ENCODE results near the gene DSTN.

The DSTN gene

GRCh38 chr20:17635332-17636244 lies 65.7 kb downstream of the DSTN start:
- Histone ChIP-seq H3K9me3 (ENCODE audit: control insufficient read depth in 1 of 2, low read length in 2 of 2) (no peaks in the 10 kb centered on the region), H3K4me1 (ENCODE audit: control insufficient read depth in 1 of 2, insufficient read depth in 2 of 2, low read length in 2 of 2) (peaks cover 14 to 31% of the 10 kb centered on the region in 2 donors), H3K36me3 (ENCODE audit: control insufficient read depth in 1 of 2, insufficient read depth in 2 of 2, low read length in 2 of 2) (peaks cover 76 to 99% of the 10 kb centered on the region in 2 donors), H3K9ac (ENCODE audit: low read depth in 1 of 2, low read length in 2 of 2) (no peak overlapping the region), H3K27ac (ENCODE audit: low read depth, low read length) (no peak overlapping the region), H3K27me3 (ENCODE audit: control insufficient read depth in 1 of 2, insufficient read depth in 2 of 2, low read length in 2 of 2) (no peaks in the 10 kb centered on the region), H3K4me3 (ENCODE audit: low read depth in 1 of 2, low read length in 2 of 2) (no peak overlapping the region)

DNA sequence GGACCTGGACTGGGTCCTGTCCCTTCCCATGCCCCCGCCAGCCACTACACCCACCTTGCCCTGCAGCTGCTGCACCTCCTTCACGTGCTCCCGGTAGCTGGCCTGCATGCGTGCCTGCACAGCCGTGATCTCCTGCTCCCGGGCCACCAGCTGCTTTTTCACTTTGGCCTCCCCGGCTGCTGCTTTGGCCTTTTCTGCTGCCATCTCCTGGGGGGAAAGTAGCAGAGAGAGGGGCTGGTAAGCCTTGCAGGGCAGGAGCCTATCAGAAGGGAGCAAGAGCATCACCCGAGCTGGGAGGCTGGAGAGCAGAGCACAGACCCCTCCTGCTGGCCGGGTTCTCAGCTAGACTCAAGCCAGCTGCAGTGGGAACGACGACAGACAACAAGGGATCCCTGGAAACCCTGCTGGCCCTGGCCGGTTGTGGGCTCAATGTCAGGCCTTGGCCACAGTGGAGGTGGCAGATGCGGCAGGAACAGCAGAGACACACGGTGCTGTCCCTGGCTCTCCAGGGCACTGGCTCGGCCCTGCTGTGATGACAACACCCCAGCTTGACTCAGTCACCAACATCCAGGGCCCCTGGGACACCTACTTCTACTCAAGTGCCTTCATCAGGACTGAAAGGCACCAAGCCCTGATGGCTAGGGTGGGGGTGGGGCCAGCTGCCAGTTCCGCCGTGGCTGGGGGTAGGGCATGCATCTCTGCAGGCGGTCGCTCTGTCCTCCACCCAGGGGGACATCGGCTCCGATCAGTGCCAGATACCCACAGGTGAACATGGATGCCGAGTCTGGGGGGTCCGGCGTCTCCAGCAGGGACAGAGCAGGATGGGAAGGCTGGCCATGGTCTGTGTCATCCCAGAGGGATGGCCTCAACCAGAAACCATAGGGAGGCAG lies 66.9 kb downstream of the DSTN start:
- H3K27ac ChIP-seq (ENCODE audit: low read depth, low read length) = no peak overlapping the region
- H3K36me3 ChIP-seq (ENCODE audit: control insufficient read depth in 1 of 2, insufficient read depth in 2 of 2, low read length in 2 of 2) = peaks cover 79 to 99% of the 10 kb centered on the region in 2 donors
- no peak overlapping the region for H3K4me3 ChIP-seq (ENCODE audit: low read depth in 1 of 2, low read length in 2 of 2)
- no peak overlapping the region for H3K9ac ChIP-seq (ENCODE audit: low read depth in 1 of 2, low read length in 2 of 2)
- H3K4me1 ChIP-seq (ENCODE audit: control insufficient read depth in 1 of 2, insufficient read depth in 2 of 2, low read length in 2 of 2) = peaks cover 11 to 30% of the 10 kb centered on the region in 2 donors
- H3K9me3 ChIP-seq (ENCODE audit: control insufficient read depth in 1 of 2, low read length in 2 of 2) = no peaks in the 10 kb centered on the region
- no peaks in the 10 kb centered on the region for H3K27me3 ChIP-seq (ENCODE audit: control insufficient read depth in 1 of 2, insufficient read depth in 2 of 2, low read length in 2 of 2)

DNA sequence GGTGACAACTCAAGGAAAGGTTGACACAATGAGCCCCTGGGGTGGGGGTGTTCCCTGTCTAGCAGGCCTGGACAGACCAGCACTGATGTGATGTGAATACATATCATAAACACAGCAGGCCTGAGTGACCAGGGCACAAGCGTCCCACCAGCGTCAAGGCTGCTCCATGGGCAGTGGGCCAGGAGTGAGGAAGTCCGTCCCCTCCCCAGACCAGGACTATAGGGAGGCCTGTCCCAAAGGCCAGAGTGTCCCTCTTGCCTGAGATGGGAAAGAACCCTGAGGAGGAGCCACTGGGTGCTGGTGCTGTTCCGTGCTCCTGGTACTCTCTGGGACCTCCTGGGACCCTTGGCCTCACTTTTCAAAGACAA lies 67.5 kb downstream of the DSTN start:
- H3K27me3 ChIP-seq (ENCODE audit: control insufficient read depth in 1 of 2, insufficient read depth in 2 of 2, low read length in 2 of 2) = no peaks in the 10 kb centered on the region
- no peaks in the 10 kb centered on the region for H3K9me3 ChIP-seq (ENCODE audit: control insufficient read depth in 1 of 2, low read length in 2 of 2)
- H3K4me3 ChIP-seq (ENCODE audit: low read depth in 1 of 2, low read length in 2 of 2) = no peak overlapping the region
- H3K9ac ChIP-seq (ENCODE audit: low read depth in 1 of 2, low read length in 2 of 2) = no peak overlapping the region
- H3K27ac ChIP-seq (ENCODE audit: low read depth, low read length) = no peak overlapping the region
- H3K4me1 ChIP-seq (ENCODE audit: control insufficient read depth in 1 of 2, insufficient read depth in 2 of 2, low read length in 2 of 2) = peaks cover 11 to 28% of the 10 kb centered on the region in 2 donors
- H3K36me3 ChIP-seq (ENCODE audit: control insufficient read depth in 1 of 2, insufficient read depth in 2 of 2, low read length in 2 of 2) = peaks cover 84 to 99% of the 10 kb centered on the region in 2 donors

DNA sequence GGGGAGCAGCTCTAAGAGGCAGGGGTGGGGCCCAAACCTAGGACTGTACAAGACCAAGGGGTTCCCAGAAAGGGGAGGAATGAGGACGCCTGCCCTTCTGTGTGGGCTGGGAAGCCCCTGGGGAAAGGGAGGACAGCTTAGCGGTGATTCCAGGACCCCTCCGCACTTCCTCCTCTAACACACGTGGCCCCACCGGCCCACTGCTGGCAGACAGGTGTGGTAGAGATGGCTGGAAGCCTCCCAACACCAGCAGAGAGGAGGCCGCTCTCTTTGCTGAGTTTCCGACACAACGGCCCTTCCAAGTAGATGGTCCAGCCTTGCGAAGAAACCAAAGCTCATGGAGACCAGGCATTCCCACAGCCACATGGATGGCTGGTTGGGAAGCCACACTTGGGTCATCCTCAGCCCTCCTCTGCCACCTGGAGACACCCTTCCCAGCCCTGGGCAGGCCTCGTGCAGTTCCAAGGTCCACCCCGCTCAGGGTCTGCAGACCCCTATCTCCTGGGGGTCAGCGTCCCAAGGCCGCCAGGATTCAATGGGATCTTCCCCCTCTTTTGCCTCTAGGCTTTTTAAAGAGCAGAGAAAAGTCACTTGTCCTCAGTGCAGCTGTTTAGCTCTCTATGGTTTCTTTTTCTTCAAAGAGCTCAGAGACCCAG lies 68.2 kb downstream of the DSTN start:
- H3K27ac ChIP-seq (ENCODE audit: low read depth, low read length) = no peak overlapping the region
- no peak overlapping the region for H3K4me3 ChIP-seq (ENCODE audit: low read depth in 1 of 2, low read length in 2 of 2)
- H3K9me3 ChIP-seq (ENCODE audit: control insufficient read depth in 1 of 2, low read length in 2 of 2) = no peaks in the 10 kb centered on the region
- peaks cover 79 to 99% of the 10 kb centered on the region in 2 donors for H3K36me3 ChIP-seq (ENCODE audit: control insufficient read depth in 1 of 2, insufficient read depth in 2 of 2, low read length in 2 of 2)
- no peaks in the 10 kb centered on the region for H3K27me3 ChIP-seq (ENCODE audit: control insufficient read depth in 1 of 2, insufficient read depth in 2 of 2, low read length in 2 of 2)
- H3K9ac ChIP-seq (ENCODE audit: low read depth in 1 of 2, low read length in 2 of 2) = no peak overlapping the region
- peaks cover 11 to 28% of the 10 kb centered on the region in 2 donors for H3K4me1 ChIP-seq (ENCODE audit: control insufficient read depth in 1 of 2, insufficient read depth in 2 of 2, low read length in 2 of 2)

- Histone ChIP-seq H3K27ac (ENCODE audit: low read depth, low read length) (no peak overlapping the region), H3K36me3 (ENCODE audit: control insufficient read depth in 1 of 2, insufficient read depth in 2 of 2, low read length in 2 of 2) (peaks cover 71 to 95% of the 10 kb centered on the region in 2 donors), H3K4me1 (ENCODE audit: control insufficient read depth in 1 of 2, insufficient read depth in 2 of 2, low read length in 2 of 2) (peaks cover 14 to 28% of the 10 kb centered on the region in 2 donors)
Observed at GRCh38 chr20:17638835-17639407, 69.0 kb downstream of the DSTN start.

DNA sequence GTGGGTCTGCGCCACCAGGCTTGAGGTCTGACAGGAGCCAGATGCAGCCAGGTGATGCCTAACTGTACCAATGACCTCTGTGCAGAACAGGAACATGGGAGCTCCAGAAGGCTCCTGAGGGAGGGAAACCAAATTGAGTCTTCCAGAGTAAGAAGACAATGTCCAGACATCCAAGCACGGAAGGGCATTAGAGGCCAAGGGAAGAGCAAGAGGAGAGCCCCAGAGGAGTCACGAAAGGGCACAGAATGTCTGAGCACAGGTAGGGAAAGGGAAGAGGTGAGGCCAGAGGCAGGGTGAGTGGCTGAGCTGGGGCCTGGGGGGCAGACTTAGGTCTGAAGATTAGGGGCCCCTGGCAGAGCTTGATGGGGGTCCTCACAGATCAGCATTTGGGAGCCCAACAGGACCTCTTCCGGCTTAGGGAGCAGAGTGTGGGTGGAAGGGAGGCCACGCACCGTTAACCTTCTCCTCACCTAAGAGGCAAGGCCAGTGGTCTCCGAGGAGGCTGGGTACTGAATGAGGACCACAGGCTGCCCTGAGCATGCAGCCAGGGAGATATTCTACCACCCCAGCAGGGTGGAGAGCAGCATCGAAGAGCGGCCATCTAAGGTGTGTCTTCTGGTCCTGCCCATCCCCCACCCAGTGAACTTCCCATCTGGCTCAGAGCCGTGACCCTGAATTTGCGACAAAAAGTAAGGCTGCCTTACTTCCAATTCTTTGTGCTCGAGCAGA lies 70.4 kb downstream of the DSTN start:
- peaks cover 57 to 82% of the 10 kb centered on the region in 2 donors for H3K36me3 ChIP-seq (ENCODE audit: control insufficient read depth in 1 of 2, insufficient read depth in 2 of 2, low read length in 2 of 2)
- no peaks in the 10 kb centered on the region for H3K9me3 ChIP-seq (ENCODE audit: control insufficient read depth in 1 of 2, low read length in 2 of 2)
- H3K9ac ChIP-seq (ENCODE audit: low read depth in 1 of 2, low read length in 2 of 2) = no peak overlapping the region
- H3K27ac ChIP-seq (ENCODE audit: low read depth, low read length) = no peak overlapping the region
- H3K27me3 ChIP-seq (ENCODE audit: control insufficient read depth in 1 of 2, insufficient read depth in 2 of 2, low read length in 2 of 2) = no peaks in the 10 kb centered on the region
- H3K4me1 ChIP-seq (ENCODE audit: control insufficient read depth in 1 of 2, insufficient read depth in 2 of 2, low read length in 2 of 2) = peaks cover 22 to 29% of the 10 kb centered on the region in 2 donors
- H3K4me3 ChIP-seq (ENCODE audit: low read depth in 1 of 2, low read length in 2 of 2) = no peak overlapping the region

More at GRCh38 chr20:17638835-17639407, 69.0 kb downstream of the DSTN start:
- Histone ChIP-seq H3K9me3 (ENCODE audit: control insufficient read depth in 1 of 2, low read length in 2 of 2) (no peaks in the 10 kb centered on the region), H3K4me3 (ENCODE audit: low read depth in 1 of 2, low read length in 2 of 2) (no peak overlapping the region), H3K9ac (ENCODE audit: low read depth in 1 of 2, low read length in 2 of 2) (no peak overlapping the region), H3K27me3 (ENCODE audit: control insufficient read depth in 1 of 2, insufficient read depth in 2 of 2, low read length in 2 of 2) (no peaks in the 10 kb centered on the region)

GRCh38 chr20:17640875-17641378 lies 71.1 kb downstream of the DSTN start:
- H3K27ac ChIP-seq (ENCODE audit: low read depth, low read length) = no peak overlapping the region
- no peaks in the 10 kb centered on the region for H3K9me3 ChIP-seq (ENCODE audit: control insufficient read depth in 1 of 2, low read length in 2 of 2)
- no peak overlapping the region for H3K9ac ChIP-seq (ENCODE audit: low read depth in 1 of 2, low read length in 2 of 2)
- no peak overlapping the region for H3K4me3 ChIP-seq (ENCODE audit: low read depth in 1 of 2, low read length in 2 of 2)
- H3K4me1 ChIP-seq (ENCODE audit: control insufficient read depth in 1 of 2, insufficient read depth in 2 of 2, low read length in 2 of 2) = peaks cover 28 to 29% of the 10 kb centered on the region in 2 donors
- H3K27me3 ChIP-seq (ENCODE audit: control insufficient read depth in 1 of 2, insufficient read depth in 2 of 2, low read length in 2 of 2) = no peaks in the 10 kb centered on the region
- peaks cover 54 to 75% of the 10 kb centered on the region in 2 donors for H3K36me3 ChIP-seq (ENCODE audit: control insufficient read depth in 1 of 2, insufficient read depth in 2 of 2, low read length in 2 of 2)

- H3K9me3 ChIP-seq (ENCODE audit: control insufficient read depth in 1 of 2, low read length in 2 of 2) = no peaks in the 10 kb centered on the region
- H3K4me3 ChIP-seq (ENCODE audit: low read depth in 1 of 2, low read length in 2 of 2) = no peak overlapping the region
- H3K27me3 ChIP-seq (ENCODE audit: control insufficient read depth in 1 of 2, insufficient read depth in 2 of 2, low read length in 2 of 2) = no peaks in the 10 kb centered on the region
- peaks cover 29 to 31% of the 10 kb centered on the region in 2 donors for H3K4me1 ChIP-seq (ENCODE audit: control insufficient read depth in 1 of 2, insufficient read depth in 2 of 2, low read length in 2 of 2)
- peaks cover 48 to 72% of the 10 kb centered on the region in 2 donors for H3K36me3 ChIP-seq (ENCODE audit: control insufficient read depth in 1 of 2, insufficient read depth in 2 of 2, low read length in 2 of 2)
- H3K27ac ChIP-seq (ENCODE audit: low read depth, low read length) = no peak overlapping the region
- H3K9ac ChIP-seq (ENCODE audit: low read depth in 1 of 2, low read length in 2 of 2) = no peak overlapping the region
Observed at GRCh38 chr20:17641520-17641964, 71.7 kb downstream of the DSTN start.

DNA sequence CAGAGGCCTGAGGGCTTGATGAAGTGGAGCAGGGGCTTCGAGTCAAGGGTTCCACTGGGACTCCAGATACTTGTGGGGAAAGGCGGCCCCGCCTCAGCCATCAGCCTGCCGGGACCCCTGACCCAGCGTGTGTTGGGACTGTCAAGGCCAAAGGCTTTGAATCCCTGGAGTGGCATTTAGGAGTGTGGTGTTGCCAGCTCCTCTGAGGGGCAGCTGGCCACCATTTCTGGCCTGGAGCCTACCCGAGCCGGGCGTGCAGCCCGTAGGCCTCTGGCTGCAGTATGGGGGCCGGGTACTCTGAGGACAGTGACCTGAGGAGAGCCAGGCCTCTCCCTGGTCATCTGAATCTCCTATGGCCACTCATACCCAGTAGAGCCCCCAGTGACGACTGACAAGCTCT lies 72.1 kb downstream of the DSTN start:
- peaks cover 32 to 33% of the 10 kb centered on the region in 2 donors for H3K4me1 ChIP-seq (ENCODE audit: control insufficient read depth in 1 of 2, insufficient read depth in 2 of 2, low read length in 2 of 2)

More for the DNA sequence above, 72.1 kb downstream of the DSTN start:
- no peaks in the 10 kb centered on the region for H3K27me3 ChIP-seq (ENCODE audit: control insufficient read depth in 1 of 2, insufficient read depth in 2 of 2, low read length in 2 of 2)
- no peak overlapping the region for H3K27ac ChIP-seq (ENCODE audit: low read depth, low read length)
- no peaks in the 10 kb centered on the region for H3K9me3 ChIP-seq (ENCODE audit: control insufficient read depth in 1 of 2, low read length in 2 of 2)
- H3K9ac ChIP-seq (ENCODE audit: low read depth in 1 of 2, low read length in 2 of 2) = no peak overlapping the region
- peaks cover 45 to 67% of the 10 kb centered on the region in 2 donors for H3K36me3 ChIP-seq (ENCODE audit: control insufficient read depth in 1 of 2, insufficient read depth in 2 of 2, low read length in 2 of 2)
- H3K4me3 ChIP-seq (ENCODE audit: low read depth in 1 of 2, low read length in 2 of 2) = no peak overlapping the region

Data from duodenal mucosa (tissue), 2 donors.